CD14-positive monocyte (primary cell): Measurements from ENCODE around the gene EMC8. TPM values are rescaled to one million over a fixed set of nuclear protein-coding genes. Genes with fewer than 3 reads are reported as not detected.

Source experiments
- DNase-seq, 3 donors: peaks; one replicate each; pipeline ENCODE4 v3.0.0-alpha.2; 2011 to 2022
- H2AFZ ChIP-seq: 2 replicates; pipeline ENCODE4 v1.6.0; 2012; ENCODE audit warnings: mild to moderate bottlenecking, low read depth, low read length, inconsistent platforms; ENCODE audit not compliant: insufficient read depth, poor library complexity, severe bottlenecking
- H3K27ac ChIP-seq, 2 donors: 1 replicate in 1 of 2; 2 replicates in 1 of 2; pipeline ENCODE4 v1.5.1; 2012 to 2013; ENCODE audit warnings: low read length in 2 of 2, control low read depth in 1 of 2, inconsistent platforms in 1 of 2, low read depth in 1 of 2, mild to moderate bottlenecking in 1 of 2
- H3K27me3 ChIP-seq, 2 donors: one replicate each; pipeline versions ENCODE4 v1.6.0 to v1.6.1; 2011 to 2013; ENCODE audit warnings: low read length in 2 of 2; ENCODE audit not compliant: control insufficient read depth in 2 of 2, insufficient read depth in 2 of 2
- H3K36me3 ChIP-seq, 2 donors: replicated peaks in 1 of 2; 1 replicate in 1 of 2; 2 replicates in 1 of 2; pipeline versions ENCODE4 v1.5.1 to v1.6.1; 2012 to 2013; ENCODE audit warnings: low read length in 2 of 2, control low read depth in 1 of 2, inconsistent platforms in 1 of 2, mild to moderate bottlenecking in 1 of 2; ENCODE audit not compliant: insufficient read depth in 2 of 2, control insufficient read depth in 1 of 2
- H3K4me1 ChIP-seq, 2 donors: 1 replicate in 1 of 2; 2 replicates in 1 of 2; pipeline versions ENCODE4 v1.5.1 to v1.6.1; 2012 to 2013; ENCODE audit warnings: low read length in 2 of 2, control low read depth in 1 of 2, inconsistent platforms in 1 of 2, mild to moderate bottlenecking in 1 of 2, moderate library complexity in 1 of 2; ENCODE audit not compliant: insufficient read depth in 2 of 2, control insufficient read depth in 1 of 2
- H3K4me2 ChIP-seq: replicated peaks from 2 replicates; pipeline ENCODE3; 2012; ENCODE audit warnings: low read length, moderate library complexity, mild to moderate bottlenecking; ENCODE audit not compliant: poor library complexity, severe bottlenecking; ENCODE audit errors: extremely low read depth
- H3K4me3 ChIP-seq, 3 experiments: fragments of 200-600 bp in 1 of 3; sonication (generic) in 1 of 3; replicated peaks in 1 of 3; 1 replicate in 2 of 3; 2 replicates in 1 of 3; pipeline ENCODE4 v1.5.1; 2011 to 2013; ENCODE audit warnings: low read length in 3 of 3, mild to moderate bottlenecking in 3 of 3, control low read depth in 2 of 3, low read depth in 2 of 3, inconsistent platforms in 1 of 3, moderate library complexity in 1 of 3
- H3K79me2 ChIP-seq: 2 replicates; pipeline ENCODE4 v1.6.0; 2012; ENCODE audit warnings: mild to moderate bottlenecking, control low read depth, inconsistent platforms, low read length, moderate library complexity; ENCODE audit not compliant: insufficient read depth
- H3K9ac ChIP-seq: 2 replicates; pipeline ENCODE4 v1.6.0; 2017; ENCODE audit warnings: low read length, mild to moderate bottlenecking; ENCODE audit not compliant: insufficient read depth, poor library complexity, severe bottlenecking
- H3K9me3 ChIP-seq, 2 donors: replicated peaks in 1 of 2; 1 replicate in 1 of 2; 2 replicates in 1 of 2; pipeline versions ENCODE4 v1.5.1 to v1.6.1; 2012 to 2013; ENCODE audit warnings: low read length in 2 of 2, control low read depth in 1 of 2; ENCODE audit not compliant: control insufficient read depth in 1 of 2, insufficient read depth in 1 of 2
- H4K20me1 ChIP-seq: 2 replicates; pipeline ENCODE4 v1.6.0; 2012; ENCODE audit warnings: mild to moderate bottlenecking, low read length, control low read depth, moderate library complexity; ENCODE audit not compliant: insufficient read depth
- H3K27ac Mint-ChIP-seq, 7 donors: one replicate each; pipeline ENCODE4 v1.8.0; 2020; ENCODE audit warnings: mild to moderate bottlenecking in 7 of 7, mixed read lengths in 7 of 7, moderate library complexity in 6 of 7, inconsistent platforms in 2 of 7
- H3K27me3 Mint-ChIP-seq, 3 donors: one replicate each; pipeline ENCODE4 v1.8.0; 2021 to 2022; ENCODE audit warnings: low read depth in 3 of 3, mild to moderate bottlenecking in 3 of 3, mixed read lengths in 3 of 3, moderate library complexity in 3 of 3, inconsistent platforms in 1 of 3
- H3K36me3 Mint-ChIP-seq, 2 donors: one replicate each; pipeline ENCODE4 v1.8.0; 2020; ENCODE audit warnings: mixed read lengths in 2 of 2, inconsistent platforms in 1 of 2, mild to moderate bottlenecking in 1 of 2
- H3K4me1 Mint-ChIP-seq: one replicate; pipeline ENCODE4 v1.8.0; 2020; ENCODE audit warnings: mild to moderate bottlenecking, mixed read lengths
- H3K4me3 Mint-ChIP-seq, 2 donors: one replicate each; pipeline ENCODE4 v1.8.0; 2020; ENCODE audit warnings: mild to moderate bottlenecking in 2 of 2, mixed read lengths in 2 of 2, moderate library complexity in 1 of 2
- H3K9me3 Mint-ChIP-seq, 7 donors: one replicate each; pipeline ENCODE4 v1.8.0; 2020 to 2022; ENCODE audit warnings: mixed read lengths in 7 of 7, mild to moderate bottlenecking in 6 of 7, moderate library complexity in 6 of 7, inconsistent platforms in 2 of 7
- WGBS: methylation state at CpG from one replicate; pipeline ENCODE4 v1.1.5; 2013; ENCODE audit warnings: missing lambda C conversion rate; ENCODE audit not compliant: insufficient coverage; 5-methylcytosine and 5-hydroxymethylcytosine counted together
- intact Hi-C, 2 donors: fragments of 100-400 bp; cut with micrococcal nuclease; formaldehyde crosslinking; loops; one replicate each; pipeline versions ENCODE4 v1.15.0 to v1.15.1; 2023
- polyA plus RNA-seq, 3 donors: library from polyadenylated mRNA; depleted of rRNA in 1 of 3; unstranded in 2 of 3; stranded (reverse) in 1 of 3; fragments of 300-500 nt in 2 of 3; fragments of >200 nt in 1 of 3; fragmentation: Illumina TruSeq in 2 of 3; gene quantifications; 1 replicate in 2 of 3; 2 replicates in 1 of 3; pipeline ENCODE4 v1.2.3, GENCODE V29; 2012 to 2021
- TF ChIP-seq, protein P1 (sequence below): fragments of 200-600 bp; IDR thresholded peaks from one replicate; pipeline ENCODE4 v1.8.0; 2022; ENCODE audit warnings: antibody characterized with exemption, mild to moderate bottlenecking

The EMC8 gene
- polyA plus RNA-seq, 3 donors, result 28.2 to 30.0 (median 29.9) TPM

GRCh38 chr16:85777583-85778310 lies 21.6 kb downstream of the EMC8 start:
- Mint-ChIP-seq H3K4me3 (no peak overlapping the region), H3K9me3 (no peaks in the 10 kb centered on the region)

DNA sequence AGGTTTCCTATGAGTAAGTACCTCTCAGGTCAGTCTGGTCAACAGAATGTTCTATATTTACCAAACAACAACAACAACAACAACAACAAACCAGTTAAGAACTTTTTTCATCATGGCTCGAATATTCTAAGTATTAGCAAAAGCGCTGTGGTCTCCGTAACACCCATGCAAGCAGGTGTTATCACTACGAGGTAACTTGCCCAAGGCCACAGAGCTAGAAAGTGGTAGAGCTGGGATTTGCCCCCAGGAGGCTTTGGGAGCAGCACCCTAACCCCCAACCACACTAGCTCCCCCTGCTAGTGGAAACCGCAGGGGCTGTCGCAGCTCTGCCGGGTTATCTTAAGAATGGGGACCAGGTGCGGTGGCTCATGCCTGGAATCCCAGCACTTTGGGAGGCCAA lies 24.5 kb downstream of the EMC8 start:
- no peak for DNase-seq
- H3K4me3 ChIP-seq, result no peak overlapping the region
- H3K27me3 ChIP-seq, result no peaks in the 10 kb centered on the region
- no peak overlapping the region for H3K4me2 ChIP-seq
- intact Hi-C loops, result no loop called here
- no peaks in the 10 kb centered on the region for H3K4me1 Mint-ChIP-seq
- H3K36me3 Mint-ChIP-seq, result peaks cover 29 to 70% of the 10 kb centered on the region in 2 donors
- 100% methylated on average over 1 of the region's 8 CpGs for WGBS
- H3K9me3 Mint-ChIP-seq, result no peaks in the 10 kb centered on the region
- H3K36me3 ChIP-seq, result peaks cover 30 to 39% of the 10 kb centered on the region in 2 donors
- H3K27me3 Mint-ChIP-seq, result peaks cover 0 to 3% (median 0%) of the 10 kb centered on the region in 3 donors
- H3K27ac Mint-ChIP-seq, result no peak overlapping the region
- H3K79me2 ChIP-seq, result no peaks in the 10 kb centered on the region
- H3K9ac ChIP-seq, result no peak overlapping the region
- H3K9me3 ChIP-seq, result no peaks in the 10 kb centered on the region
- TF ChIP-seq, protein P1, sequence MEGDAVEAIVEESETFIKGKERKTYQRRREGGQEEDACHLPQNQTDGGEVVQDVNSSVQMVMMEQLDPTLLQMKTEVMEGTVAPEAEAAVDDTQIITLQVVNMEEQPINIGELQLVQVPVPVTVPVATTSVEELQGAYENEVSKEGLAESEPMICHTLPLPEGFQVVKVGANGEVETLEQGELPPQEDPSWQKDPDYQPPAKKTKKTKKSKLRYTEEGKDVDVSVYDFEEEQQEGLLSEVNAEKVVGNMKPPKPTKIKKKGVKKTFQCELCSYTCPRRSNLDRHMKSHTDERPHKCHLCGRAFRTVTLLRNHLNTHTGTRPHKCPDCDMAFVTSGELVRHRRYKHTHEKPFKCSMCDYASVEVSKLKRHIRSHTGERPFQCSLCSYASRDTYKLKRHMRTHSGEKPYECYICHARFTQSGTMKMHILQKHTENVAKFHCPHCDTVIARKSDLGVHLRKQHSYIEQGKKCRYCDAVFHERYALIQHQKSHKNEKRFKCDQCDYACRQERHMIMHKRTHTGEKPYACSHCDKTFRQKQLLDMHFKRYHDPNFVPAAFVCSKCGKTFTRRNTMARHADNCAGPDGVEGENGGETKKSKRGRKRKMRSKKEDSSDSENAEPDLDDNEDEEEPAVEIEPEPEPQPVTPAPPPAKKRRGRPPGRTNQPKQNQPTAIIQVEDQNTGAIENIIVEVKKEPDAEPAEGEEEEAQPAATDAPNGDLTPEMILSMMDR, result no peak
- H4K20me1 ChIP-seq, result no peaks in the 10 kb centered on the region
- H3K27ac ChIP-seq, result no peak overlapping the region
- no peak overlapping the region for H3K4me3 Mint-ChIP-seq
- no peaks in the 10 kb centered on the region for H3K4me1 ChIP-seq
- H2AFZ ChIP-seq, result no peak overlapping the region

More at GRCh38 chr16:85777583-85778310, 21.6 kb downstream of the EMC8 start:
- no peak for DNase-seq
- Histone ChIP-seq H3K9ac (no peak overlapping the region), H4K20me1 (peaks cover 17% of the 10 kb centered on the region), H3K4me1 (no peaks in the 10 kb centered on the region), H3K36me3 (peaks cover 57 to 69% of the 10 kb centered on the region in 2 donors), H3K79me2 (no peaks in the 10 kb centered on the region), H3K4me2 (no peak overlapping the region), H3K4me3 (no peak overlapping the region), H3K9me3 (no peaks in the 10 kb centered on the region), H2AFZ (no peak overlapping the region), H3K27me3 (no peaks in the 10 kb centered on the region), H3K27ac (no peak overlapping the region)
- Mint-ChIP-seq H3K27ac (peak overlapping the region in 3 of 7 donors; percentile 22 to 55 (median 30)), H3K27me3 (peaks cover 0 to 3% (median 1%) of the 10 kb centered on the region in 3 donors), H3K4me1 (peaks cover 7% of the 10 kb centered on the region), H3K36me3 (peaks cover 56 to 82% of the 10 kb centered on the region in 2 donors)
- TF ChIP-seq, protein P1, result no peak
- no CpG with 5 or more reads among the region's 4 CpGs for WGBS
- intact Hi-C loops, result no loop called here
